HUDEP-2 (cell line): Measurements from ENCODE around the gene PRDM16.

Source experiments
- DNase-seq, 76 experiments: peaks; one replicate each; lab custom pipeline; 2025; ENCODE audit not compliant: unreplicated experiment in 76 of 76; lab: John Stamatoyannopoulos, UW

PRDM16 gene

GRCh38 chr1:3433596-3434320, 364.8 kb downstream of the PRDM16 start:
- DNase-seq = no peak

DNA sequence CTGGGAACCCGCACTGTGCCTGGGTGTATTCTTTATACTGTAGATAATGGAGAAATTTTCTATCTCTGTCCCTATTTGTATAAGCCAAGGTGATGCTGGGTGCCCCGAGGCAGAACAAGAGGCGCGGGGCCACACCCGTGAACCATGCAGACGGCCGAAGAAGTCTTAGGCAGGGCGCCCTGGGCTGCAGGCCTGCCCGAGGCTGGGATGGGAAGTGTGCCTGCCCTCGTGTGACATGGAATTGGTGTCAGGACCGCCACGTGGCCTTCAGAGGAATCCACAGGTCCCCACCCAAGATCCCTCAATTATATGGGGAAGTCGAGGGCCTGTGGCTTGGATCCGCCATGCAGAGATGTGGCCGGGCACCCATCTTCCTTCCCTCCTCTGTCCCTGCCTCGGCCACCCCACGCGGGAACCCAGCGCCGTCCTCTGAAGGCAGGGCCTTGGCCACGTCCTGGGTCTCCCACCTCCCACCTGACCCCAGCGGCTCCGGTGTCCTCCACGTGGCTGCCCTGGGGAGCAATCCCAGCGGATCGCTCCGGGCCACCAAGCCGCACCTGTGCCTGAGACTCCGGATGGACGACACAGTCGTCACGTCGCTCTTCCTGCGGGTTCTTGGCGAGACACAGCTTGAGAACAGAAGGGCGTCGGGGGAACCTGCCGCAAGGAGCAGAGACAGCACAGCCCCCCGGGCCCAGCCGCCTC, 365.6 kb downstream of the PRDM16 start:
- no peak for DNase-seq

- no peak for DNase-seq
Measured at GRCh38 chr1:3435666-3436065, 366.7 kb downstream of the PRDM16 start.

DNA sequence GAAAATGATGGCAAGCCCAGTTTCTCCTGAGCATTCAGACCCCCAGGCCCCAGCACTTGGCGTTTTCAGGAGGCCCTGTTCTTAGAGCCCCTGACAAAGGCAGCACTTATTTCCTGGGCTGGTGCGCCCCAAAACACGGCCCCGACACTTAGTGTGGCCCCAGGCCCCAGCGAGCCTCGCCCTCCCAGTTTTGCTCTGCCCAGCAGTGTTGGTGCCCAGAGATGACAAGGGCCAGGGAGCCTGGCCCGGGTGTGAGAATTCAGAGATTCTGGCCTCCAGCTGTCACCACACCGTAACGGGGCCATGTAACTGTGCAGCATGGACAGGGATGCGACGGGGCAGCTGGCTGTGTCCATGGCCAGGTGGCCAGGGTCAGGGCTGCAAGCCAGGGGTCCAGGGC, 367.4 kb downstream of the PRDM16 start:
- DNase-seq = no peak

- no peak for DNase-seq
Measured at GRCh38 chr1:3436901-3437300, 367.9 kb downstream of the PRDM16 start.

DNA sequence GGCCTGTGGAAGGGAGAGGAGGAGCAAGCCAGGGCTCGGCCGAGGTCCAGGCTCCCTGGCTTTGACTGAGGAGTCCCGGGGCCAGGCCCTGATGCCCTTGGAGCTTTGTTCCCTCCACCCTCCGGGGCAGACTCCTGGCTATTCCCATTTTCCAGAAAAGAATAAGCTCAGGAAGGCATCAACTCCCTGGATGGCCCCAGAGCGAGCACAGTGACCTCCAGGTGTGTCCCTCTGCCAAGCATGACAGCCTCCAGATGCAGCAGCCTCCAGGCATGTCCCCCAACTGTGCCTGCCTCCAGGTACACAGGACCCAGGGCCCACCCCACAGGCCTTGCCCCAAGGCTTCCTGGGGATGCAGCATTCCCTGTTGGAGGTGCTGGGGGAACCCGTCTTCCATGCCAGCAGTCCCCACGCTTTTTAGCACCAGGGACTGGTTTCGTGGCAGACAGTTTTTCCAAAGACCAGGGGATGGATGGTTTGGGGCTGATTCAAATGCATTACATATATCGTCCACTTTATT, 369.7 kb downstream of the PRDM16 start:
- DNase-seq = no peak

DNA sequence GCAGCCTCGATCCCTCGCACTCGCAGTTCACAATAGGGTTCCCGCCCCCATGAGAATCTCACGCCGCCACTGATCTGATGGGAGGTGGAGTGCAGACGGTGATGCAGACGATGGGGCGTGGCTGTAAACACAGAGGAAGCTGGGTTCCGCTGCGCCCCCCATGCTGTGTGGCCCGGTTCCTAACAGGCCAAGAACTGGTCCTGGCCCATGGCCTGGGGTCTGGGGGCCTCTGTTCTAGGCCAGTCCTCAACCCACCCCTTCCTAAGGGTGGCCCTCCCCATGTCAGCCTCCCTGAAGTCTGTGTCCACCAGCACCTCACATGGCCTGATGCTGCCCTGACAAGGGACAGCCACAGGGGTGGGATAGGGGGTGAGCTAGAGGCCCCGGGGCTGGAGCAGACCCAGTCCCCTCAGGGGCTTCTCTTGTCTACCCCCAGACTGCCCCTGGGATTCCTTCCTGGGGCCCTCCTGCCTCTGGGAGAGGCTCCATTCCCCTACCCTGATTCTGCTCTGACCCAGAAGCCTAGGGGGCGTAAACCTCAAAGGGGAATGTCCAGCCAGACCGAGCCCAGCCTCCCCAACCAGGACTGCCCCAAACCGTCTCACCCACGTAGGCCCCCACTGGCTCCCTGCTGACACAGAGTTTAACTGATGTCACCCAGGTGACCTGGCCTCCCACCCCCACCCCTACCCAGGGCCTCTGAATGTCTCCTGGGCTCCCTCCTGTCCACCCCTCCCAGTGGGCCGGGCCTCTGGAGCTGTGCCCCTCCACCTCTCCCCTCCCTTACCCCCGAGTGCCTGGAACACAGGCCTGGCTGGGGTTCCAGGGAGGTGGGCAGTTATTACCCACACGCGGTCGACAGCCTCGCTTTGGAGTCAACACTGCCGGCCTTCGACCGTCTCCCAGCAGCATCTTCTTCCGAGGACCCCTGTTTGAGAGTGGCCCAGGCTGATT, 370.6 kb downstream of the PRDM16 start:
- DNase-seq = no peak

DNA sequence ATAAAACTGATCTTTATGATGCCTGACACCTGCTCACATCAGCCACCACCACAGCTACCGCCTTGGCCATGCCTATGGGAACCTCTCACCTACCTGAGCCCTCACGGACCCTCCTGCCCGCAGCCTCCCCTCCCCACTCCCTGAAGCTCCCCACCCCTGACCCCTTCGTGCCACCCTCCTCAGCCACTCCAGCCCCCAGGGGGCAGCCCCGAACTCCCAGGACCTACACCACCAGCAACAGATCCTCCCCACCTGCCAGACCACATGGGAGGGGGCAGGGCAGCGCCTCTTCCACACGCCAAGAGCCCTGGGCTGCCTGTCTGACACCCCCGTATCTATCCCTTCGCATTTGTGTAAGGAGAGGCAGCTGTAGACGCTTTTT, 371.3 kb downstream of the PRDM16 start:
- DNase-seq = no peak

DNA sequence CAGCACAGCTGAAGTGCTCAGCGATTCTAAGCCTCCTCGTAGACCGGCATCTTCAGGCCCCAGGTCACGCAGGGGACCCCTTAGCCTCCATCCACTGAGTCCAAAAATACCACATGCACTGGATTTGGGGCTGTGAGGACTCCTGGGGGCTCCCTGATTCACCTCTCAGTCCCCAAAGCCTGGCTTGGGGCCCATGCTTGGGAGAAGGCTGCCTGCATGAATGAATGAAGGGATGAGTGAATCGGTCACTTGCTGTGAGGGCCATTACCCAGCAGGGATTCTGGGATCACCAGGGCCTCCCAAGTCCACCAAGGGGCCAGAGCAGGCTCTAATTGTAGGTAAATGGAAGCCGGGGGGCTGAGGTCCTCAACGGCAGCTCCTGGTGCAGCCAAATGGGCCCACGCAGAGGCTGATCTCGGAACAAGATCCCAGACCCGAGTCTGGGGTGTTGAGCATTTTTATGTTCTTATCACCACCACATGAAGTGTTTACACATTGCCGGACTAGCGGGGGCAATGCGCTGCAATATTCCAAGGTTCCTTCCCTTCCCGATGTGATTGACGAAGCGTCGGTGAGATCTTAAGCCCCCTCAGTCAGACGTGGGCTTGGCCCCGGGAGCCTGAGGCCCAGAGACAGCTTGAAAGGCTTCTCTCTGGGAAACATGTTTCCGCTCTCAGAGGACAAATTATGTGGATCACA, 371.9 kb downstream of the PRDM16 start:
- no peak for DNase-seq

- DNase-seq = no peak
Measured at GRCh38 chr1:3441410-3441847, 372.4 kb downstream of the PRDM16 start.

- no peak for DNase-seq
Measured at GRCh38 chr1:3441880-3442279, 372.9 kb downstream of the PRDM16 start.

GRCh38 chr1:3442331-3442730, 373.3 kb downstream of the PRDM16 start:
- no peak for DNase-seq

GRCh38 chr1:3442901-3443300, 373.9 kb downstream of the PRDM16 start:
- DNase-seq = no peak

DNA sequence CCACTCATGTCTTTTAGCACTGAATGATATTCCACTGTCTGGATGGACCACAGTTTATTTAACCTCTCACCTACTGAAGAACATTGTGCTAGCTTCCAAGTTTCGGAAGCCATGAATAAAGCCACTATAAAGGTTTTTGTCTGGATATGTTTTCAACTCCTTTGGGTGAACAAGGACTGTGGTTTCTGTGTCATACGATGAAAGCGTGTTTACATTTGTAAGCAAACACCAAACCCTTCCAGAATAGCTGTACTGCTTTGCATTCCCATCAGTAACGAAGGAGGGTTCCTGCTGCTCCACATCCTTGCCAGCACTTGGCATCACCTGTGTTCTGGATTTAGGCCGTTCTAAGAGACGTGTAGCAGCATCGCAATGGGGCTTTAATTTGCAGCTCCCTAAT, 374.8 kb downstream of the PRDM16 start:
- DNase-seq = no peak

DNA sequence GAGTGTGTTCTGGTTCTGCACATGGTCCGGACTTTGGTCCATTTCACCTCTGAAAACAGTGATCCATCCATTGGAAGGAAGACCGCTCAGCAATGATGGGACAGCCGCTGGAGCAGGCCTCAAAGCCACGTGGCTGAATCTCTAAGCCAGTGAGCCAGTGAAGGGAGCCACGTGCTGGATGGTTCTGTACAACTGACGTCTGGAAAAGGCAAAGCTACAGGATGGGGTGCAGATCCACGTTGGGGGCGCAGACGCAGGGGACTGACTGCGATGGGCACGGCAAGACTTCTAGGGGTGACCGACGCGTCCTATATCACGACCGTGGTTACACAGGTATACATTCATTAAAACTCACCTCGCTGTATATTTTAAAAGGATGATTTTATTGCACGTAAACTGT, 375.3 kb downstream of the PRDM16 start:
- DNase-seq = no peak

DNA sequence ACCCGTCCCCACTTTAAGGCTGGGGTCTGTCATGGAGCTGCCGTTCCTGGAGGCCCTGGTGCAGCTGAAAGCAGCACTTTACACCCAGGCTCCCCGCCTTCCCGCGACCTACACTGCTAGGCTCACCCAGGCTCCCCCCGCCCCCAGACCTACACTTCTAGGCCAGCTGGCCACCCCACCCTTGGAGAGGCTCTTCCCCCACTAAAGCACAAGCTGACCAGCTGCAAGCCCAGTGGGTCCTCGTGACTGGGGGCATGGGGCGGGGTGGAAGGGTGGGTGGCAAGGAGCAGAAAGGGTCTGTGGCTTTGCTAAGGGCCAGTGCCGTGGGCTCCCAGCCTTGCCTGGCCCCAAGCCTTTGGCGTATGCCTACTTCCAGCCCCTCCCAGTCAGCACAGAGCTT, 375.7 kb downstream of the PRDM16 start:
- DNase-seq = no peak

- DNase-seq = no peak
Measured at GRCh38 chr1:3450202-3450863, 381.3 kb downstream of the PRDM16 start.

DNA sequence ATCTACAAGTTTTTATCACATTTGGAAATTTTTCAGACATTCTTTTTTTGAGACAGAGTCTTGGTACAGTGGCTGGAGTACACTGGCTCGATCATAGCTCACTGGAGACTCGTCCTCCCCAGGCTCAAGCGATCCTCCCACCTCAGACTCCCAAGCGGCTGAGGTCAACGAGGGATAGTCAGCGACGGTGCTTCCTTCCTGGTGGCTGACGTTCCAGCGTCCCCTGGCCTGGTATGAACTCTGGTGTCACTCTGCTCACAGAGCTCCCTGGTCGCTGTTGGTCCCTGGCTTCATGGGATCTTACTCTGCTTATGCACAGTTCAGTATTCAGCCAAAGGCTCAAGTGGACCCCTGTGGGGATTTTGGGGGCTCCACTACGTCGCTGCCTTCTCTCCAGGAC, 382.0 kb downstream of the PRDM16 start:
- no peak for DNase-seq

DNA sequence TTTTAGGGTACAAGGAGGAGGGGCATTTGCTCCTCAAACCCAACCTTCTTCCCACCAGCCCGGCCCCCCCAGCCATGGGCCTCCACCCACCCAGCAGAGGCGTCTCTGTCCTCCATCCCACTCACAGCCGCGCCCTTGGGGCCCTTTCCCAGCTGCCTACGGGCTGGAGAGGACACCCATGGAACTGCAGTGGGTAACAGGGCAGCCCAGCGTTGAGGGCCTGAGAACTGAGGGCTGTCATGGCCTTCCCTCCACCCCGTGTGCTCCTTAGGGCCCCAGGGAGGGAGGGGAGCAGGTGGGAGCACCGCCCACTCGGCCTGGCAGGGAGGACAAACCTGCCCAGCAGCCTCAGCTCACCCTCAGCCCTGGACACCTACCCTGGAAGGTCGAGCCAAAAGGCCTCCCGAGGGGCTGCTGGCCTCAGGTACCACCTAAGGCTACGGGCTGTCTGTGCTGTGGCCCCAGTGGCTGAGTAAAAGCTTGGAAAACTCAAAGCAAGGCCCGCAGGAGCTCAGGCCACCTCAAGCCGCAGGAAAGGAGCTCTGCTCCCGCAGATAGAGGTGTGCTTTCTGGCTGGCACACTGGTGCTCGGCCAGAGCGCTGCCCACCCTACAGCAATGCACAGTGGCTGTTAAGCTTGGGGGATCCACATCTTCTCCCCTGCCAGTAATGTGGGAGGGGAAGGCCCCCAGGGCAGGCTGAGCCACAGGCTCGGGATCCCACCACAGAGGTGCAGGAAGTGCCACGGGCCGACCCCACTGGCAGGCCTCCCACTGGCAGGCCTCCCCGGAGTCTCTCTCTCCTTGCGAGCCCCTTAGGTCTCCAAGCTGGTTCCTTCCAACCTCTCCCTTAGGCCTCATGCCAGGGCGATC, 383.2 kb downstream of the PRDM16 start:
- DNase-seq = no peak
